Esophagus muscularis mucosa (tissue), 4 donors: Measurements from ENCODE around the gene ABHD16B. TPM values are rescaled to one million over a fixed set of nuclear protein-coding genes. Genes with fewer than 3 reads are reported as not detected.

Experiments
- DNase-seq: peaks from one replicate; pipeline ENCODE4 v3.0.0-alpha.2; 2017; ENCODE audit errors: extremely low spot score
- H3K27ac ChIP-seq, 4 donors: fragments of 200-600 bp; sonication (generic); replicated peaks in 1 of 4; 1 replicate in 3 of 4; 2 replicates in 1 of 4; pipeline ENCODE4 v1.5.1; 2016 to 2019; ENCODE audit warnings: mild to moderate bottlenecking in 1 of 4
- H3K27me3 ChIP-seq, 4 donors: fragments of 200-600 bp; sonication (generic); one replicate each; pipeline versions ENCODE4 v1.5.1 to v1.6.0; 2016 to 2019
- H3K36me3 ChIP-seq, 4 donors: fragments of 200-600 bp; sonication (generic); one replicate each; pipeline ENCODE4 v1.5.1; 2016 to 2019
- H3K4me1 ChIP-seq, 4 donors: fragments of 200-600 bp; sonication (generic); one replicate each; pipeline ENCODE4 v1.5.1; 2016 to 2019
- H3K4me3 ChIP-seq, 4 donors: fragments of 200-600 bp; sonication (generic); 1 replicate in 2 of 4; 2 replicates in 2 of 4; pipeline ENCODE4 v1.5.1; 2016 to 2019; ENCODE audit warnings: mild to moderate bottlenecking in 4 of 4, moderate library complexity in 1 of 4
- H3K9me3 ChIP-seq, 4 donors: fragments of 200-600 bp; sonication (generic); 1 replicate in 3 of 4; 2 replicates in 1 of 4; pipeline ENCODE4 v1.5.1; 2016 to 2019
- EP300 ChIP-seq: sonication (generic); formaldehyde crosslinking; IDR thresholded peaks from one replicate; pipeline ENCODE4 v1.6.1; 2017; ENCODE audit warnings: antibody characterized with exemption
- POLR2A ChIP-seq: fragments of 450-650 bp; IDR thresholded peaks from one replicate; pipeline ENCODE4 v1.6.1; 2017; ENCODE audit warnings: antibody characterized with exemption, moderate library complexity, mild to moderate bottlenecking, low read depth
- POLR2AphosphoS5 ChIP-seq, 2 donors: sonication (generic); formaldehyde crosslinking; IDR thresholded peaks; one replicate each; pipeline ENCODE4 v1.6.1; 2017; ENCODE audit warnings: antibody characterized with exemption in 2 of 2
- WGBS: methylation state at CpG from one replicate; pipeline ENCODE4 v1.1.5; 2018; 5-methylcytosine and 5-hydroxymethylcytosine counted together
- intact Hi-C: fragments of 100-400 bp; cut with DNase I; formaldehyde crosslinking; loops from one replicate; pipeline ENCODE4 v1.15.1; 2023
- small RNA-seq, 3 donors: library from RNA; depleted of rRNA; stranded (forward); fragments of <200 nt; gene quantifications; one replicate each; pipeline ENCODE3, GENCODE V24; 2016
- total RNA-seq, 4 donors: library from RNA; depleted of rRNA; stranded (reverse); fragments of >200 nt; gene quantifications; one replicate each; pipeline versions ENCODE4 v1.1.0 to v1.2.1, GENCODE V29; 2016
- TF ChIP-seq, protein P1 (sequence below), 3 experiments: fragments of 200-600 bp in 2 of 3; fragments of 450-650 bp in 1 of 3; sonication (generic) in 2 of 3; IDR thresholded peaks; one replicate each; pipeline ENCODE4 v1.5.1; 2017 to 2019; ENCODE audit warnings: antibody characterized with exemption in 3 of 3, mild to moderate bottlenecking in 2 of 3, moderate library complexity in 1 of 3

Gene ABHD16B
- total RNA-seq, 4 donors from 2014 or later, result not detected

DNA sequence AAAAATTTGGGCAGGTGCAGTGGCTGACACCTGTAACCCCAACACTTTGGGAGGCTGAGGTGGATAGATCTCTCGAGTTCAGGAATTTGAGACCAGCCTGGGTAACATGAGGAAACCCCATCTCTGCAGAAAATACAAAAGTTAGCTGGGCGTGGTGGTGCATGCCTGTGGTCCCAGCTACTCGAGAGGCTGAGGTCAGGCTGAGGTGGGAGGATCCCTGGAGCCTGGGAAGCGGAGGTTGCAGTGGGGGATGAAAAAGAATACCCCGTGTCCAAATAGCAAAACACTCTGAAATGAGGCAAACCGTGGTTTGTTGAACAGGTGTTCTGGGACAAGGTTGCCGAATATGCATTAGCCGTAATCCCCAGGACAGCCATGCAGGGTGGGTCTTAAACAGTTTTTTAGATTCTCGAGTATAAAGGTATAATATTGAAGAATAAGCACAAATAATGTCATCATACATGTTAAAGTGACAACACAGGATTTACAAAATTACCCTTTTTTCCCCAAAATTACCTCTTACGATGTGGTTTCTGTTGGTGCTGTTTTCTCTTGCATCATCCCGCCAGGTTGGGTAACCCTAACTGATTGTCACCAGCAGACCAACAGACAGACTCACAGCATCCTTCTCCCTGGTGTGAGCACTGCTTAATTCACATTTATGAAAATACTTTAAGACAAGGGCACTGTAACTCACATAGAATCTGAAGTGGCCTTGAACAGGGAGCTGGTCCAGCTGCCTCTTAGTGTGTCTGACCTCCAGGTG lies 42.7 kb downstream of the ABHD16B start:
- no peaks in the 10 kb centered on the region for H3K9me3 ChIP-seq
- H3K36me3 ChIP-seq, result peaks cover 0 to 8% (median 0%) of the 10 kb centered on the region in 4 donors
- no peak overlapping the region for H3K27ac ChIP-seq
- DNase-seq, result no peak
- no peak overlapping the region for H3K4me3 ChIP-seq
- intact Hi-C loops, result no loop called here
- H3K27me3 ChIP-seq, result no peaks in the 10 kb centered on the region
- H3K4me1 ChIP-seq, result peaks cover 20 to 34% (median 30%) of the 10 kb centered on the region in 4 donors
- no peak for TF ChIP-seq POLR2A
- TF ChIP-seq, protein P1, sequence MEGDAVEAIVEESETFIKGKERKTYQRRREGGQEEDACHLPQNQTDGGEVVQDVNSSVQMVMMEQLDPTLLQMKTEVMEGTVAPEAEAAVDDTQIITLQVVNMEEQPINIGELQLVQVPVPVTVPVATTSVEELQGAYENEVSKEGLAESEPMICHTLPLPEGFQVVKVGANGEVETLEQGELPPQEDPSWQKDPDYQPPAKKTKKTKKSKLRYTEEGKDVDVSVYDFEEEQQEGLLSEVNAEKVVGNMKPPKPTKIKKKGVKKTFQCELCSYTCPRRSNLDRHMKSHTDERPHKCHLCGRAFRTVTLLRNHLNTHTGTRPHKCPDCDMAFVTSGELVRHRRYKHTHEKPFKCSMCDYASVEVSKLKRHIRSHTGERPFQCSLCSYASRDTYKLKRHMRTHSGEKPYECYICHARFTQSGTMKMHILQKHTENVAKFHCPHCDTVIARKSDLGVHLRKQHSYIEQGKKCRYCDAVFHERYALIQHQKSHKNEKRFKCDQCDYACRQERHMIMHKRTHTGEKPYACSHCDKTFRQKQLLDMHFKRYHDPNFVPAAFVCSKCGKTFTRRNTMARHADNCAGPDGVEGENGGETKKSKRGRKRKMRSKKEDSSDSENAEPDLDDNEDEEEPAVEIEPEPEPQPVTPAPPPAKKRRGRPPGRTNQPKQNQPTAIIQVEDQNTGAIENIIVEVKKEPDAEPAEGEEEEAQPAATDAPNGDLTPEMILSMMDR (IDR thresholded peaks at IDR 0.05), result no peak
- TF ChIP-seq EP300, result no peak
- no peak for TF ChIP-seq POLR2AphosphoS5 (IDR thresholded peaks at IDR 0.05)
- 82% methylated on average over 11 of the region's 11 CpGs for WGBS

DNA sequence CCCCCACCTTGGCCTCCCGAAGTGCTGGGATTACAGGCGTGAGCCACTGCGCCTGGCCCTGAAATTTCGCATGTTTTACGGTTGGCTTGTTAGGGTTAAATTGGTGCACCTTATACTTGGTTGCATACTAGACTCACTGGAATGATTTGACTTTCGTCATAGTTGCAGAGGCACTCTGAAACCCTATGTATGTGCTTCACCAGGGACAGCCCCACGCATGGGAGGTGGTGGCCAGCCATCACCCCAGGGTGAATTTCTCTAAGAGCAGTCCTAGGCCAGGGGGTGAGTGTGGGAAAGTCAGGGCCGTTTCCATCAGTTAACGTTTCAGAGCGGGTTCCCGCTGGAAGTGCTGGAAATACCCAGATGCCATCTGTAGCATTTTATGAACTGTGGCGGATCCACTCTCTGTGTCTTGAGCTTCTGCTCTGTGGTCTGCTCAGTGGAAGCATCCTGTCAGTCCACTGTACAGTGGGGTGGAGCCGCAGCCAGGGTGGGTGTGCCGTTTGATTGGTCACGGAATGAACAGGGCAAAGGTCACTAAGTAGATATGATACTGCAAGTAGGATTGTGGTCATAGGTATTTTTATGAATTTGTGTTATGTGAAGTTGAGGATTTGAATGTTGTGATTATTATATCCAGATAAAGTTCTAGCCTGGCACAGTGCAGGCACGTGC lies 46.8 kb downstream of the ABHD16B start:
- TF ChIP-seq POLR2A, result no peak
- Histone ChIP-seq H3K27me3 (no peaks in the 10 kb centered on the region), H3K9me3 (no peaks in the 10 kb centered on the region), H3K4me1 (peaks cover 26 to 48% (median 35%) of the 10 kb centered on the region in 4 donors), H3K4me3 (no peak overlapping the region), H3K27ac (no peak overlapping the region), H3K36me3 (peaks cover 0 to 3% (median 0%) of the 10 kb centered on the region in 4 donors)
- 79% methylated on average over 14 of the region's 16 CpGs for WGBS
- no peak for DNase-seq
- intact Hi-C loops, result no loop called here

DNA sequence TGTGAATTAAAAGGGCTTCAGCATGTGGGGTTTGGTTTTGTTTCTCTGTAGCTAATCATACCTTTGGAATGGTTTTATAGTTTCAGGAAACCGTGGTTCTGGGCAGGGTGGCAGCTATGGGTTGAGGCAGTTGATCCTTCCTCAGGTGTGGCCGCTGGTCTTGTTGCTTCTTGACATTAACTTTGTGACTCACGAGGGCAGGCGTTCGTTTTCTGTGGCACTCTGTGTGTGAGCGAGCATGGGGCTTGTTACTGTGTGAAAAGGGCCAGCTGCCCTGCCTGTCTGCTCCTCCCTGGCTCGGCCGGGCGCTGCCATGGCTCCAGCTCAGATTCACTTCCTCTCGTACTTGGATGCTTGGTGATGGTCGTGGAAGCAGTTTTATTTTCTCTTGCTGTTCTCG lies 49.9 kb downstream of the ABHD16B start:
- 48% methylated on average over 12 of the region's 12 CpGs for WGBS
- Histone ChIP-seq H3K4me1 (peaks cover 26 to 46% (median 35%) of the 10 kb centered on the region in 4 donors), H3K9me3 (no peaks in the 10 kb centered on the region), H3K27ac (no peak overlapping the region), H3K4me3 (no peak overlapping the region), H3K27me3 (no peaks in the 10 kb centered on the region), H3K36me3 (peaks cover 0 to 3% (median 0%) of the 10 kb centered on the region in 4 donors)
- TF ChIP-seq POLR2A (no peak), EP300 (no peak), POLR2AphosphoS5 (IDR thresholded peaks at IDR 0.05) (no peak)
- TF ChIP-seq, protein P1 (IDR thresholded peaks at IDR 0.05), result no peak
- DNase-seq, result no peak
- intact Hi-C loops, result loop anchor here (5.0 kb wide), 1 partner anchor 61 kb away; no protein-coding TSS in a partner anchor

Small RNA genes within 50 kb of the gene (small RNA-seq; reads per million reads assigned to genes)
- 0 reads per million in 3 donors for gene RNU1-134P

Other genes with a start within 250 kb of the ABHD16B start
- 10 to 100 TPM; 11.1 to 19.1 (median 14.0) TPM for gene GMEB2, start 234.4 kb upstream of the ABHD16B start, total RNA-seq
- gene STMN3, start 208.1 kb upstream of the ABHD16B start, total RNA-seq, result 10 to 100 TPM; 13.3 to 47.4 (median 28.9) TPM
- gene RTEL1, start 203.2 kb upstream of the ABHD16B start, total RNA-seq, result 10 to 100 TPM in 2 of 4 donors, 1 to 10 TPM in 2; 8.4 to 13.4 (median 9.6) TPM
- 10 to 100 TPM in 3 of 4 donors, 1 to 10 TPM in 1; 5.0 to 67.8 (median 26.5) TPM for gene TNFRSF6B, start 164.8 kb upstream of the ABHD16B start, total RNA-seq
- gene ARFRP1, start 153.5 kb upstream of the ABHD16B start, total RNA-seq, result 10 to 100 TPM; 34.1 to 46.5 (median 44.6) TPM
- gene ZGPAT, start 153.5 kb upstream of the ABHD16B start, total RNA-seq, result 10 to 100 TPM; 22.5 to 38.9 (median 28.6) TPM
- 10 to 100 TPM in 2 of 4 donors, 1 to 10 TPM in 2; 9.4 to 15.4 (median 10.9) TPM for gene LIME1, start 124.8 kb upstream of the ABHD16B start, total RNA-seq
- gene SLC2A4RG, start 121.7 kb upstream of the ABHD16B start, total RNA-seq, result 10 to 100 TPM; 41.4 to 67.1 (median 52.7) TPM
- gene ZBTB46, start 30.2 kb upstream of the ABHD16B start, total RNA-seq, result 10 to 100 TPM in 3 of 4 donors, 1 to 10 TPM in 1; 9.6 to 22.8 (median 13.8) TPM
- 100 to 1,000 TPM; 110 to 162 (median 134) TPM for gene TPD52L2, start 3.8 kb downstream of the ABHD16B start, total RNA-seq
- gene DNAJC5, start 33.6 kb downstream of the ABHD16B start, total RNA-seq, result 10 to 100 TPM; 39.5 to 64.9 (median 53.1) TPM
- gene UCKL1, start 94.9 kb downstream of the ABHD16B start, total RNA-seq, result 10 to 100 TPM; 16.6 to 31.0 (median 24.1) TPM
- gene ZNF512B, start 108.4 kb downstream of the ABHD16B start, total RNA-seq, result 10 to 100 TPM in 2 of 4 donors, 1 to 10 TPM in 2; 7.1 to 17.7 (median 12.1) TPM
- 10 to 100 TPM in 1 of 4 donors, 1 to 10 TPM in 3; 2.1 to 11.7 (median 4.4) TPM for gene SAMD10, start 118.1 kb downstream of the ABHD16B start, total RNA-seq
- 10 to 100 TPM; 46.1 to 64.9 (median 58.7) TPM for gene PRPF6, start 119.6 kb downstream of the ABHD16B start, total RNA-seq
- gene C20orf204, start 174.7 kb downstream of the ABHD16B start, total RNA-seq, result 1 to 10 TPM in 1 of 4 donors, under 1 TPM in 3; 0.17 to 1.6 (median 0.32) TPM
- 10 to 100 TPM in 2 of 4 donors, 1 to 10 TPM in 2; 5.6 to 19.0 (median 12.8) TPM for gene SOX18, start 188.1 kb downstream of the ABHD16B start, total RNA-seq
- 10 to 100 TPM; 22.8 to 59.0 (median 43.6) TPM for gene TCEA2, start 201.7 kb downstream of the ABHD16B start, total RNA-seq
- gene RGS19, start 218.0 kb downstream of the ABHD16B start, total RNA-seq, result 10 to 100 TPM; 11.4 to 17.7 (median 12.7) TPM
- 1 to 10 TPM in 1 of 4 donors, under 1 TPM in 3; 0.42 to 1.4 (median 0.87) TPM for gene OPRL1, start 218.6 kb downstream of the ABHD16B start, total RNA-seq
- not detected for gene LKAAEAR1, start 222.9 kb downstream of the ABHD16B start, total RNA-seq
- not detected for gene NPBWR2, start 246.1 kb downstream of the ABHD16B start, total RNA-seq